Gastroesophageal sphincter (tissue), 4 donors: ENCODE results near the gene BLMH. TPM values are rescaled to one million over a fixed set of nuclear protein-coding genes. Genes with fewer than 3 reads are reported as not detected.

Experiments used
- ATAC-seq: fragments of 150-250 bp; one replicate; pipeline ENCODE4 v1.9.1; 2016; ENCODE audit warnings: mild to moderate bottlenecking, moderate library complexity
- H3K27ac ChIP-seq, 4 donors: fragments of 200-600 bp; sonication (generic) in 3 of 4; 1 replicate in 3 of 4; 2 replicates in 1 of 4; pipeline ENCODE4 v1.5.1; 2016 to 2019
- H3K27me3 ChIP-seq: fragments of 200-600 bp; sonication (generic); one replicate; pipeline ENCODE4 v1.5.1; 2019
- H3K36me3 ChIP-seq, 2 donors: fragments of 200-600 bp; sonication (generic); one replicate each; pipeline ENCODE4 v1.5.1; 2019; ENCODE audit warnings: control low read depth in 1 of 2
- H3K4me1 ChIP-seq, 3 donors: fragments of 200-600 bp; sonication (generic); 1 replicate in 2 of 3; 2 replicates in 1 of 3; pipeline ENCODE4 v1.5.1; 2016 to 2019; ENCODE audit warnings: control low read depth in 2 of 3
- H3K4me3 ChIP-seq, 2 donors: fragments of 200-600 bp; sonication (generic); one replicate each; pipeline ENCODE4 v1.5.1; 2019; ENCODE audit warnings: mild to moderate bottlenecking in 1 of 2, moderate library complexity in 1 of 2
- H3K9me3 ChIP-seq, 3 donors: fragments of 200-600 bp; sonication (generic); one replicate each; pipeline ENCODE4 v1.5.1; 2017 to 2019; ENCODE audit warnings: control low read depth in 2 of 3
- EP300 ChIP-seq: sonication (generic); formaldehyde crosslinking; IDR thresholded peaks from one replicate; pipeline ENCODE4 v1.6.1; 2017; ENCODE audit warnings: antibody characterized with exemption, mild to moderate bottlenecking
- POLR2A ChIP-seq, 2 donors: fragments of 450-650 bp; IDR thresholded peaks; one replicate each; pipeline ENCODE4 v1.6.1; 2017; ENCODE audit warnings: antibody characterized with exemption in 2 of 2, mild to moderate bottlenecking in 2 of 2, moderate library complexity in 1 of 2
- POLR2AphosphoS5 ChIP-seq: sonication (generic); formaldehyde crosslinking; IDR thresholded peaks from one replicate; pipeline ENCODE4 v1.6.1; 2017; ENCODE audit warnings: antibody characterized with exemption
- WGBS, 2 donors: methylation state at CpG; one replicate each; pipeline ENCODE4 v1.1.5; 2018; ENCODE audit warnings: low coverage in 1 of 2; 5-methylcytosine and 5-hydroxymethylcytosine counted together
- total RNA-seq, 4 donors: library from RNA; depleted of rRNA; stranded (reverse); fragments of >200 nt; gene quantifications; one replicate each; pipeline ENCODE4 v1.1.0, GENCODE V29; 2016
- TF ChIP-seq, protein P1 (sequence below), 4 experiments: fragments of 200-600 bp in 2 of 4; fragments of 450-650 bp in 2 of 4; sonication (generic) in 1 of 4; IDR thresholded peaks; one replicate each; pipeline ENCODE4 v1.5.1; 2017 to 2019; ENCODE audit warnings: antibody characterized with exemption in 4 of 4, mild to moderate bottlenecking in 2 of 4, moderate library complexity in 2 of 4

Gene BLMH
- total RNA-seq, 4 donors from 2014 or later: 17.8 to 29.3 (median 20.7) TPM

DNA sequence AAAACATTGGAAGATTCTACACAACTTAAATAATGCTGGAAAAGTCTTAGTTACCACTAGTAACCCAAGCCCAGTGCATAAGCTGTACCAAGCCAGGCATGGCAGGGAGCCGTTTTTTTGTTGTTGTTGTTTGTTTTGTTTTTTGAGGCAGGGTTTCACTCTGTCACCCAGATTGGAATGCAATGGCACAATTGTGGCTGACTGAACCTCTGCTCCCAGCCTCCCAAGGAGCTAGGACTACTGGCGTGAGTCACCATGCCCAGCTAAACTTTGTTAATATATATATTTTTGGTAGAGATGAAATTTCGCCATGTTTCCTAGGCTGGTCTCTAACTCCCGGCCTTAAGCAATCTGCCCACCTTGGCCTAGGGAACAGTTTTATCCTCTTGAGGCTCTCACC lies 42.7 kb upstream of the BLMH start:
- no peaks in the 10 kb centered on the region for H3K27me3 ChIP-seq

DNA sequence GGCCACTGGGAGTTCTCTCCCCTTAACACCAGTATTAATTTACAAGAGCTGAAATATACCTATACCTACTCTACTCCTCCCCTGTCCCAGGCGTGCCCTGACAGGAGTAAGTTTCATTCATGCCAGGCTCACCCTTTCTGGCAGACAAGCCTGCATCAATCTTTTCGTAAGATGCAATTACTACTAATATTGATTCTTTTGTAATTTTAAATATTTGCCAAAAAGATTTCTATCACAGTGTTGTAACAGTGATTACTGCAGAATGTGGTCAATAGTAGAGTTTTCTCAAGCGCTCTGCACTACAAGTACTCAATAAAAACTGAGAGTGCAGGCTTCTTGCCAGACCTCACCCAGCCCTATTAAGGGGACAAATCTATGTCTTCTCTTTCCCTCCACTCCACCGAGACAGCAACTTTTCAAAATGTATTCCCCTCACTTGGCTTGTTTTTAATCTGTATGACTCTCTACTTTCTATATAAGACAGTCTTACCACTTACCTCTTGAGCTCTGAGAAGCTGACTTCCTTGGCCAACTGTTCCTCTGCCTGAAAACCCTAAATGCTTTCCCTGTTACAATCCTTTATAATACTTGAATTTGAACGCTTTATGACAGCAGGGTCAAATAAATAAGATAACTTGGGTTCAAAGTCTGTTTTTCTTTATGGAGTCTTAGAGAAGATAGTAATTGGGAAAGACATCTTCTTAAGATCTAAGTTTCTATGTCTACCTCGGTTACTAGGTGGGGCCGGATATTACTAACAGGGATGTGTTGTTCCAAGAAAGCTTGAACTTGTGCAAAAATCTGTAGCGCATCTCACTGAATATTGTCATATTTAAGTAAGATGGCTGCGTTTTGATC lies 42.0 kb upstream of the BLMH start, which contains the start of gene TMIGD1:
Gene TMIGD1 (minus strand): TSS at position 555 of the 858 bp plus-strand sequence. CDS start 1,924 bp downstream, outside the sequence.
- no peak within 1 kb of the TSS for H3K4me3 ChIP-seq
- H3K27ac ChIP-seq: no peak within 1 kb of the TSS
- H3K4me1 ChIP-seq: no peaks in the 10 kb centered on the region
- TF ChIP-seq, protein P1, sequence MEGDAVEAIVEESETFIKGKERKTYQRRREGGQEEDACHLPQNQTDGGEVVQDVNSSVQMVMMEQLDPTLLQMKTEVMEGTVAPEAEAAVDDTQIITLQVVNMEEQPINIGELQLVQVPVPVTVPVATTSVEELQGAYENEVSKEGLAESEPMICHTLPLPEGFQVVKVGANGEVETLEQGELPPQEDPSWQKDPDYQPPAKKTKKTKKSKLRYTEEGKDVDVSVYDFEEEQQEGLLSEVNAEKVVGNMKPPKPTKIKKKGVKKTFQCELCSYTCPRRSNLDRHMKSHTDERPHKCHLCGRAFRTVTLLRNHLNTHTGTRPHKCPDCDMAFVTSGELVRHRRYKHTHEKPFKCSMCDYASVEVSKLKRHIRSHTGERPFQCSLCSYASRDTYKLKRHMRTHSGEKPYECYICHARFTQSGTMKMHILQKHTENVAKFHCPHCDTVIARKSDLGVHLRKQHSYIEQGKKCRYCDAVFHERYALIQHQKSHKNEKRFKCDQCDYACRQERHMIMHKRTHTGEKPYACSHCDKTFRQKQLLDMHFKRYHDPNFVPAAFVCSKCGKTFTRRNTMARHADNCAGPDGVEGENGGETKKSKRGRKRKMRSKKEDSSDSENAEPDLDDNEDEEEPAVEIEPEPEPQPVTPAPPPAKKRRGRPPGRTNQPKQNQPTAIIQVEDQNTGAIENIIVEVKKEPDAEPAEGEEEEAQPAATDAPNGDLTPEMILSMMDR (IDR thresholded peaks at IDR 0.05): no peak
- TF ChIP-seq POLR2A (IDR thresholded peaks at IDR 0.05) (no peak), EP300 (no peak), POLR2AphosphoS5 (no peak)
- no peaks in the 10 kb centered on the region for H3K36me3 ChIP-seq
- WGBS, 2 donors: 85 to 97% methylated on average over 9 of the region's 9 CpGs
- H3K9me3 ChIP-seq: no peaks in the 10 kb centered on the region
- H3K27me3 ChIP-seq: no peaks in the 10 kb centered on the region
- no peak for ATAC-seq

More for the DNA sequence above, 42.7 kb upstream of the BLMH start:
- no peak for TF ChIP-seq POLR2A (IDR thresholded peaks at IDR 0.05)
- TF ChIP-seq, protein P1 (IDR thresholded peaks at IDR 0.05): no peak
- no peak for TF ChIP-seq EP300
- no peak for TF ChIP-seq POLR2AphosphoS5
- WGBS, 2 donors: 88% methylated on average over 2 to 4 of the region's 4 CpGs
- Histone ChIP-seq H3K27ac (no peak overlapping the region), H3K4me3 (no peak overlapping the region), H3K36me3 (no peaks in the 10 kb centered on the region), H3K4me1 (no peaks in the 10 kb centered on the region), H3K9me3 (no peaks in the 10 kb centered on the region)
- no peak for ATAC-seq

DNA sequence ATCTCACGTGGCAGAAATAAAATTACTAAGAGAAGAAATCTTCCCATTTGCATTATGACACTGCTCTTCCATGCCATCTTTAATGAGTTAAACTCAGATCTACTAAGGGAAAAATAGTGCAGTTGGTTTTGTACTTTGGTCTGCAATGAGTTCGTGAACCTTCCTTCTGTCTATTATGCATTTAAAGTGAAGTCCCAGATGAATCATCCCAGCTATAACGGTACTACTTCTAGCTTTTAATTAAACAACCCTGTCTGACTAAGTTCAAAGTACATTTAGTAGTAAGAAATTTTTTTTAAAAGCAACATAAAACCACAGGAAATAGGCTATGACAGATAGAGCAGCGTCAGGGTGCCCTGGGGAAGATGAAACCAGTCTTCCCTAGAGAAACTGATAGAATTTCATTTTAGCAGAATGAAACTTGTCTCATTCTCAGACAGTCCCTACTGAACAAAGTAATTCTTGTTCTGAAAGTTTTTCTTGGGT lies 40.4 kb upstream of the BLMH start:
- Histone ChIP-seq H3K36me3 (no peaks in the 10 kb centered on the region), H3K9me3 (no peaks in the 10 kb centered on the region), H3K27ac (no peak overlapping the region), H3K27me3 (no peaks in the 10 kb centered on the region), H3K4me3 (no peak overlapping the region), H3K4me1 (no peaks in the 10 kb centered on the region)
- ATAC-seq: no peak
- TF ChIP-seq POLR2A (IDR thresholded peaks at IDR 0.05) (no peak), POLR2AphosphoS5 (no peak), EP300 (no peak)
- TF ChIP-seq, protein P1 (IDR thresholded peaks at IDR 0.05): no peak
- 21 to 63% methylated on average over 3 to 4 of the region's 4 CpGs for WGBS, 2 donors

DNA sequence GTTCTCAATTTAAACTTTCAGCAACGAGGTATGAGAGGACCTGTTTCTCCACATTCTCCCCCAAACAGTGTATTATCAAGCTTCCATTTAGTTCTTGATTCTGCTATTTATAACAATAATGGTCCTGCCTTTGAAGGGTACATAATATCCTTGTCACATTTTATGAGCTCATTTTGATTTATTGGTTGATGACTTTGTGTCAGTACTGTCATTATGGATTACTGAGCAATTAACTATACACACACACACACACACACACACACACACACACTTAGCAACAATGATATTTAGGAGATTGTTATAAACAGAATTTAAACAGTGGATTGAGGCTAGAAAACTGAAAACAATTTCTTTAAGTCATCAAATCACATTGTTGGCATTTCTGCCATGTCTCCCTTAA lies 35.1 kb upstream of the BLMH start:
- Histone ChIP-seq H3K4me1 (peaks cover 0 to 7% (median 2%) of the 10 kb centered on the region in 3 donors), H3K4me3 (no peak overlapping the region), H3K27ac (no peak overlapping the region), H3K27me3 (no peaks in the 10 kb centered on the region), H3K9me3 (no peaks in the 10 kb centered on the region), H3K36me3 (no peaks in the 10 kb centered on the region)
- no peak for ATAC-seq
- TF ChIP-seq POLR2AphosphoS5: no peak
- TF ChIP-seq, protein P1 (IDR thresholded peaks at IDR 0.05): no peak
- no peak for TF ChIP-seq EP300
- no peak for TF ChIP-seq POLR2A (IDR thresholded peaks at IDR 0.05)
- 26 to 43% methylated on average over 1 of the region's 1 CpG for whole genome bisulfite sequencing, 2 donors

DNA sequence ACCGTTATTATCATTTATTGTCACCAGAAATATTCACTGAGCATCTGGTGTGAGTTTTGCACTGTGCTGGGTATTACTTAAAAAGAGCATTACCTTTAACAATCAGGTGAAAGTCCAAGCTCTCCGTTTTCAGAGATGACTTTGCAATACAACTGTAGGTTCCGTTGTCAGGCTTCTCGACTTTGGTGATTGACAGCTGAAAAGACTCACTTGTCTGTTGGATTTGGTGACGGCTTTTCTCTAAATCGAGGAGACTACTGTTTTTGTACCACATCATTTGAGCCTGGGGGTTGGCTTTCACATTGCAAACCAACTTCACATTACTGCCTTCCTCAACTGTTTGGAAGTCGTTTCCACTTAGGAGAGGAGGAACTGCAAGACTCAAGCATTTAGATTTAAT lies 33.0 kb upstream of the BLMH start:
- ATAC-seq: no peak
- H3K4me3 ChIP-seq: no peak overlapping the region
- WGBS, 2 donors: 79 to 92% methylated on average over 7 of the region's 7 CpGs
- TF ChIP-seq POLR2A (IDR thresholded peaks at IDR 0.05) (no peak), EP300 (no peak), POLR2AphosphoS5 (no peak)
- TF ChIP-seq, protein P1 (IDR thresholded peaks at IDR 0.05): no peak
- no peak overlapping the region for H3K27ac ChIP-seq
- H3K27me3 ChIP-seq: no peaks in the 10 kb centered on the region
- no peaks in the 10 kb centered on the region for H3K9me3 ChIP-seq
- no peaks in the 10 kb centered on the region for H3K36me3 ChIP-seq
- H3K4me1 ChIP-seq: peaks cover 0 to 7% (median 2%) of the 10 kb centered on the region in 3 donors
